GM19043 (cell line): ENCODE data around the gene MAN2B2.

Source experiments
- ATAC-seq: cut with Tn5 transposase; IDR thresholded peaks from one replicate; pipeline ENCODE4 v1.9.1; 2021; ENCODE audit warnings: low read depth; ENCODE audit not compliant: unreplicated experiment

MAN2B2 gene

DNA sequence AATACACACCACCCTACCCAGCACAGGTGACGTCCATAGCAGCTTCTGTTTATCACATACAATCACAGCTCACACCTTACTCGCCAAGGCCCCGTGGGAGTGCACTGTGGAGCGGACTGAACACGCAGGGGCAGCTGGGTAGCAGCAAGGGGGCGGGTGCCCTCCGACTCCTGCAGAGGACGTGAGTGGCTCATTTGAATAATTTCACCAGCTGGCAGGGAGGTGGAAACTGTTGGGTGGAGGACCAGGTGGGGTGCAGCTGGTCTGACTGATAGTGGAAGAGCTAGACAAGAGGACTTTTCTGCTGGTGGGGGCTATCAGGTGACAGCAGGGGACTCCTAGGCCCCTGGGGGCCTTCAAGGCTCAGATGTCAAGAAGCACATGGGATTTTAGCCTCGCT lies 16.3 kb downstream of the MAN2B2 start:
- no peak for ATAC-seq

- ATAC-seq, result no peak
Observed at GRCh38 chr4:6591781-6592180, 16.8 kb downstream of the MAN2B2 start.

- ATAC-seq, result no peak
Observed at GRCh38 chr4:6592804-6593563, 18.0 kb downstream of the MAN2B2 start.

GRCh38 chr4:6594341-6594740 lies 19.4 kb downstream of the MAN2B2 start:
- no peak for ATAC-seq

DNA sequence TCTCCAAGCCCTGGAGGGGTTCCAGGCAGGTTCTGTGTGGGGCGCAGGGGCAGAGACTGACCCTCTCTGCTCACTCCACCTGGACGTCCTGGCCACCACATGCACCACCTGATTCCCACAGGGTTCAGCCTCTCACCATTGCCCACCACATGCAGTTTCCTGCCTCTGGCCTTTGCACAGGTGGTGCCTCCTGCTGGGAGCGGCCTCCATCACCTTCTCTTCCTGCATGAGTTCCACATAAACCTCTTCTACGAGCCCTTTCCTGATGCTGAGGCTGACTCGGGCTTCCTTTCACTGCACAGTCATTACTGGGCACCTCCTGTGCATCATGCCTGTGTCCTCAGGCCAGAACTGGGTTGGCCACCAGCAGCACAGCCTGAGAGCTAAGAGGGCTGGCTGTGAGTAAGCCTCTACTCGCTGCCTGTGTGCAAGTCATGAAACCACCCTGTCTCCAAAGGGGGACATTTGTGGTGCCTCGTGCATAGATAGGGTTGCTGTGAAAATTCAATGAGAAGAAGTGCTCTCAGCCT lies 19.9 kb downstream of the MAN2B2 start:
- ATAC-seq, result no peak

DNA sequence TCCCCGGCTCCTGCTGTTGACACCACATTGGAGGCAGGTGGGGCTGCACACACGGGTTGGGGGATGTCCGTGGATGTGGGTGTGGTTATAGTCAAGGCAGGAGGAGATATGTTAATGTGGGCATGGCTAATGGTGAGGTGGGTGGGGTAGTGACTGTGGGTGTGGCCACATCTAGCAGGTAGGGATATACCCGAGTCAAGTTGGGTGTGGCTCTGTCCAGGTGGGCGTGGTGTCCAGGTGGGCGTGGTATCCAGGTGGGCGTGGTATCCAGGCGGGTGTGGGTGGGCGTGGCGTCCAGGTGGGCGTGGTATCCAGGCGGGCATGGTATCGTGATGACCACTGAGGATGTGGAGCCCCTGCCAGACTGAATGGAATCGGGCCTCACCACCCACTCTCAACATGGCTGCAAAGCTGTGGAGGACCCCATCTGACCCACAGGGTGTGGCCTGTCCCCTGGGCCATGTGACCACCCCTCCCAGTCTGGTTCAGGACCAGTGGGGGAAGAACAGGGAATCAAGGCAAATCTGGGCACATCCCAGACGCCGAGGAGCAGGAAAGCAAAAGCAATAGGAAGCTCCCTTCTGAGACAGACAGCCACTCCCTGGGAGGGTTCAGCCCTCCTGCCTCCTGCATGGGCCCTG lies 21.0 kb downstream of the MAN2B2 start:
- ATAC-seq, result no peak

- ATAC-seq, result no peak
Observed at GRCh38 chr4:6596948-6597347, 22.0 kb downstream of the MAN2B2 start.

DNA sequence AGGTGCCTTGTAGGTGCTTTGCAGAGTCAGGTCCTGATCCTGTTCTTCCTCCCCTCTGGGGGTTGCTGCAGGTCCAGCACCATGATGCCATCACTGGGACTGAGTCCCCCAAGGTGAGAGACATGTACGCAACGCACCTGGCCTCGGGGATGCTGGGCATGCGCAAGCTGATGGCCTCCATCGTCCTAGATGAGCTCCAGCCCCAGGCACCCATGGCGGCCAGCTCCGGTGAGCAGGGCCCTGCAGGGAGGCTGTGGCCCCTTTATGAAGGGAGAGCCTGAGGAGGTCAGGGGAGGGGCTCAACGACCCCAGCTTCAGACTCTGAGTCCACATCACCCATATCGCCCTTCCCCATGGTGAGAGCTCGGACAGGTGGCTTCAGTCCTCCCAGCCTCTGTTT lies 23.1 kb downstream of the MAN2B2 start:
- ATAC-seq, result no peak

DNA sequence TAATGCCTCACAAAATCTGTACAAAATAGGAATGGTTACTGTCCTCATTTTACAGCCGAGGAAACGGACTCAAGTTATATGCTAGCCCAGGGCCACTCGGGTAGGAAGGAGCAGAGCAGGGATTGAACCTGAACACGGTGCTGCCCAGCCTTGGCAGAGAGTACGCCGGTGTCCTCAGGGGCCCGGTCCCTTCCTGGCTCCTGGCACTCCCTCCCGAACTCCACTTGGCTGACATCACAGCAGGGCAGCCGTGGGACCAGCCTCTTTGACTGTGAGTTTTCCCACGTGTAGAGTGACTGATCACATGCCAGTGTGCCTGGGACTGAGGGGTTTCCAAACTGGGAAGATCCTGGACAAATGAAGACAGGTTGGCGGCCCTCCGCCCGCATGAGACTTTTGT lies 23.7 kb downstream of the MAN2B2 start:
- ATAC-seq, result no peak

DNA sequence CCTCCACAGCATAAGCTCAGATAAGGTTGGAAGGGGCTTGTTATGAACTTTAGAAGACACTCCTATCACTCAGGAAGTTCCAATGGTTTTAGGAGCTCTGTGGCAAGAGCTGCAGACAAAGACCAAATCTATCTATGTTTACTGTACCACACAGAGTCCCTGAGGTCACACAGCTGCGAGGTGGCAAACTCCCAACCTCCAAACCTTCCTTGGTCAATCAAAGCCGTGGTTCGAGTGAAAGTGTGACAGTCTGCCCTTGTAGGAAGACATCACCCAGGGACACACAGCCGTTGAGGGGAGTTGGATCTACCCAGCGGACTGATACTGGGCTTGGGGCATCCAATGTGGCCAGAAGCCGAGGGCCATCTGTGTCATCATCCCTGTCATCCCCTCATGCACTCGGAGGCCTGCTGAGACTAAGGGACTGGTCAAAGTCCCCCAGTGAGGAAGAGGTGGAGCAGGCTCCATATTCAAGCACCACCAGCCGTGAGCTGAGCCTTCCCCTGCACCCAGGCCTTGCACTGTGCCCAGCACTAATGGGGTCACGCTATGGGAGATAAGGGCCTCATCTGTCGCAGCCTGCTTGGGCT lies 26.8 kb downstream of the MAN2B2 start:
- no peak for ATAC-seq

- no peak for ATAC-seq
Observed at GRCh38 chr4:6602289-6602688, 27.3 kb downstream of the MAN2B2 start.

DNA sequence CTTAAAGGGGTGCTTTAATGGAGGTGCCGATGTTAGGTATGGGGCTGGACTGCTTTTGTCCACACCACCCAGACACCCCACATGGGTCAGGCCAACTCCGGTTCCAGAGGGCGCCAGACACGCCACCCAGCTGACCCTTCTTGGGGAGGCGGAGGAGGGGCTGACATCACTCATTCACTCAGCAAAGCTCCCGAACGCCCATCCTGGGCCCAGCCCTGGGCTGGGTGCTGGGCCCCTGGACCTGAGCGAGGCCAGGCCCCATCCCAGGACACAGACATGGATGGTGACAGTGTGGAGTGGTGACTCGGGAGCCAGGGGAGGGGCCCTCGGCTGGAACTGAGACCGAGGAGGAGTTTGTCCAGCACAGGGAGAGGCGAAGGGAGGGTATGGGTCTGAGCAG lies 28.1 kb downstream of the MAN2B2 start:
- ATAC-seq, result no peak

DNA sequence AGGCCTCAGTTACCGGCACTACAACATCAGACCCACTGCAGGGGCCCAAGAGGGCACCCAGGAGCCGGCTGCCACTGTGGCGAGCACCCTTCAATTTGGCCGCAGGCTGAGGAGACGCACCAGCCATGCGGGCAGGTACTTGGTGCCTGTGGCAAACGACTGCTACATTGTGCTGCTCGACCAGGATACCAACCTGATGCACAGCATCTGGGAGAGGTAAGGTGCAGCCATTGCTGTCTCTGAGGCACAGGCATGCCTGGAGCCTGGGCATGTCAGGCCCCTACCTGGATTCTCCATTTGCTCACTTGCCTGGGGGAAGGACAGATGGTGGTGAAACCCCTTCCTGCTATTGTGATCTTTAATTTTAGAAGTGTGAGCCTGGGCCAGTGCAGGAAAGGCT lies 30.1 kb downstream of the MAN2B2 start:
- ATAC-seq, result no peak

- no peak for ATAC-seq
Observed at GRCh38 chr4:6605605-6606004, 30.6 kb downstream of the MAN2B2 start.

DNA sequence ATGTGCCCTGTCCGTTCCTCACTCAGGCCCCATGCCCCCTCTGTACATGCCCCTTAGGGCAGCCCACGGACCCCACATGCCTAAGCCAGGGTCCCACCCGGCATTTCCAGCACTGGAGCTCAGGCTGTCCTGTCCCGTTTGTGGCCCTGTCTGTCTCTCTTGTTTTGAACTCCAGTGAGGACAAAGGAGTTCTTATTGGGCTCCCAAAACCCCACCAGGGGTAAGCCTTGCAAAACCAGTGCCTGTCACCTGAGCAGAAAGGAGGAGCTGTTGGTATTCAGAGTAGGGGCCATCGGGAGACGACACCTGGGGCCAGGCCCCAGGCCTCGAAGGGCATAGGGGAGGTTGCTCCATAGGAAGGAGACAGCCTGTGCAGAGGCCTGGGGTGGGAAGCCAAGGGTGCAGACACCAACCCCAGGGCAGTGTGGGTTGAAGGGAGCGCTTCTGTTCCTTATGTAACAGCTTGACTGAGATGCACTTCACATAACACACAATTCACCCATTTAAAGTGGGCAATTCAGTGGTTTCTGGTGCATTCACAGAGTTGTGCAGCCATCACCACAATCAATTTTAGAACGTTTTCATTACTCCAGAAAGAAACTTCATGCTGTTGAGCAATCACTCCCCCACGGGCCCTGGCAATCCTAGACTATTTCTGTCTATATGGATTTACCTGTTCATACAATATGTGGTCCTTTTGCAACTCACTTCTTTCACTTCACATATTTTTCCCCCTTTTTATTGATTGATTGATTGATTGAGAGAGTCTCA lies 31.7 kb downstream of the MAN2B2 start:
- ATAC-seq, result no peak

- ATAC-seq, result no peak
Observed at GRCh38 chr4:6607368-6608055, 32.5 kb downstream of the MAN2B2 start.

DNA sequence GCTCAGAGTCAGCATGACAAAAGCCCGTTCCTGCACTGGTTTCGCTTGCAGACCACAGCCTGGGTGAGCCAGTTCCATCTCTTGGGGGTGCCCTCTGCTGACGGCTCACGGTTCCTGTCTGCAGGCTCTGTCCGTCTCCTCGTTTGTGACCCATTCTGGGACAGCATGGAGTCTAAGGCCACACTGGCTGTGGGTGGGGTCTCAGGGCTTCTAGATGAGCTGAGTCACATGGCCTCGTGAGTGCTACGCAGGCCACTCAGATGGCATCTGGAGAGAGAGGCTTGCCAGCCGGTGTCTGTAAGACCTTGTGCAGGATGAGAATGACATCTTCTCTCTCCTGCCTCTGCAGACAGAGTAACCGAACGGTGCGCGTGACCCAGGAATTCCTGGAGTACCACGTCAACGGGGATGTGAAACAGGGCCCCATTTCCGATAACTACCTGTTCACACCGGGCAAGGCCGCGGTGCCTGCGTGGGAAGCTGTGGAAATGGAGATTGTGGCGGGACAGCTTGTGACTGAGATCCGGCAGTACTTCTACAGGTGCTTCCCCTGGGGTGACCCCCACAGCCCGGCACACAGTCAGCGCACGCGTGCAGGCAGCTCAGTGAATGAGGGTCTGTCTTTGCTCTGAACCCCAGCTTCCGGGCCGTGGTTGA lies 33.9 kb downstream of the MAN2B2 start:
- ATAC-seq, result no peak

DNA sequence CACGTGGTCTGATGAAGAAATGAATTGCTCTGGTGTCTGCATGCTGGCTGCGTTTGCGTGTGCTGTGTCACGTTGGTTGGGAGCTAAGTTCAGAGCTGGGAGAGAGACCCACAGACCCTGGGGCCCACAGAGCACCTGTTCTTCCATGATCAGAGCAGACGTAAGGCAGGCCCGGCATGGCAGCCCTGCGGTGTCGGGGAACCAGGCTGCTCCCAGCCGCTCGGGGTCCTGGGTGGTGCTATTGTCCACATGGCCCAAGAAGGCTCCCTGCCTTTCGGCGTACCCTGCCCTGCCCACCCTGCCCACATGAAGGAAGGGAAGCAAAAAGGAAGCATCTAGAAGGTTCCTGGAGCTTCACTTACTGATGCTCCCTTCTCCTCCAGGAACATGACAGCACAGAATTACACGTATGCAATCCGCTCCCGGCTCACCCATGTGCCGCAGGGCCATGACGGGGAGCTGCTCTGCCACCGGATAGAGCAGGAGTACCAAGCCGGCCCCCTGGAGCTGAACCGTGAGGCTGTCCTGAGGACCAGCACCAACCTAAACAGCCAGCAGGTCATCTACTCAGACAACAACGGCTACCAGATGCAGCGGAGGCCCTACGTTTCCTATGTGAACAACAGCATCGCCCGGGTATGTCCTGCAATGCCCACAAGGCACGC lies 34.6 kb downstream of the MAN2B2 start:
- ATAC-seq, result no peak

DNA sequence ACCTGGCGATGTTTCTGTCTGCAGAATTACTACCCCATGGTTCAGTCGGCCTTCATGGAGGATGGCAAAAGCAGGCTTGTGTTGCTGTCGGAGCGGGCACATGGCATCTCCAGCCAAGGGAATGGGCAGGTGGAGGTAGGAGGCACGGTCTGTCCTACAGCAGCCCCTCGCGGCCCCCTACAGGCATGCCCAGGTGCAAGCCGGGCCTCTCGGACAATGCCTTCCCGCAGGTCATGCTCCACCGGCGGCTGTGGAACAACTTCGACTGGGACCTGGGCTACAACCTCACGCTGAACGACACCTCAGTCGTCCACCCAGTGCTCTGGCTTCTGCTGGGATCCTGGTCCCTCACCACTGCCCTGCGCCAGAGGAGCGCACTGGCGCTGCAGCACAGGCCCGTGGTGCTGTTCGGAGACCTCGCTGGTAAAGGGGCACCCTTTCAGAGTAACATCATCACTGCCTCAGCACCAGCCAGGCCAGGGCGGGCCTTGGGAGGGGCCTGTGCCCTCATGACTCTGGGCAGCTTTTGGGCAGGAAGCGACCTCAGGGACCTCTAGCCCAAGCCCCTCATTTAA lies 36.0 kb downstream of the MAN2B2 start:
- ATAC-seq, result no peak
